HFFc6 (cell line): ENCODE measurements around the gene NLGN3. TPM values are rescaled to one million over a fixed set of nuclear protein-coding genes. Genes with fewer than 3 reads are reported as not detected.

ENCODE experiments used
- DNase-seq: peaks from one replicate; pipeline ENCODE4 v3.0.0-alpha.2; 2018
- H3K27ac Mint-ChIP-seq: 2 replicates; pipeline ENCODE4 v1.8.0; 2020; ENCODE audit warnings: mild to moderate bottlenecking, mixed read lengths
- H3K27me3 Mint-ChIP-seq: 2 replicates; pipeline ENCODE4 v1.8.0; 2021; ENCODE audit warnings: mild to moderate bottlenecking, moderate library complexity, mixed read lengths; ENCODE audit not compliant: insufficient read depth
- H3K36me3 Mint-ChIP-seq: 2 replicates; pipeline ENCODE4 v1.8.0; 2021; ENCODE audit warnings: low read depth, mixed read lengths
- H3K4me1 Mint-ChIP-seq: 2 replicates; pipeline ENCODE4 v1.8.0; 2020; ENCODE audit warnings: low read depth, mixed read lengths
- H3K4me3 Mint-ChIP-seq: 2 replicates; pipeline ENCODE4 v1.8.0; 2020; ENCODE audit warnings: mild to moderate bottlenecking, moderate library complexity, mixed read lengths
- H3K9me3 Mint-ChIP-seq: 2 replicates; pipeline ENCODE4 v1.8.0; 2020; ENCODE audit warnings: mild to moderate bottlenecking, mixed read lengths
- total RNA-seq, 6 experiments: library from RNA; stranded (reverse); fragmentation: NEBNext Ultra II Directional; extraction: Animal tissue kit (Norgen Biotek cat#: 25700); gene quantifications; 2 replicates in 1 of 6; 3 replicates in 5 of 6; pipeline ENCODE4 v1.2.3, GENCODE V29; 2021
- TF ChIP-seq, protein P1 (sequence below): fragments of 200-600 bp; sonication (generic); IDR thresholded peaks from 2 replicates; pipeline ENCODE4 v1.5.0; 2021; ENCODE audit warnings: antibody characterized with exemption, mild to moderate bottlenecking

Gene NLGN3
- total RNA-seq, 6 experiments from 2014 or later, result 0.14 to 0.48 (median 0.29) TPM

DNA sequence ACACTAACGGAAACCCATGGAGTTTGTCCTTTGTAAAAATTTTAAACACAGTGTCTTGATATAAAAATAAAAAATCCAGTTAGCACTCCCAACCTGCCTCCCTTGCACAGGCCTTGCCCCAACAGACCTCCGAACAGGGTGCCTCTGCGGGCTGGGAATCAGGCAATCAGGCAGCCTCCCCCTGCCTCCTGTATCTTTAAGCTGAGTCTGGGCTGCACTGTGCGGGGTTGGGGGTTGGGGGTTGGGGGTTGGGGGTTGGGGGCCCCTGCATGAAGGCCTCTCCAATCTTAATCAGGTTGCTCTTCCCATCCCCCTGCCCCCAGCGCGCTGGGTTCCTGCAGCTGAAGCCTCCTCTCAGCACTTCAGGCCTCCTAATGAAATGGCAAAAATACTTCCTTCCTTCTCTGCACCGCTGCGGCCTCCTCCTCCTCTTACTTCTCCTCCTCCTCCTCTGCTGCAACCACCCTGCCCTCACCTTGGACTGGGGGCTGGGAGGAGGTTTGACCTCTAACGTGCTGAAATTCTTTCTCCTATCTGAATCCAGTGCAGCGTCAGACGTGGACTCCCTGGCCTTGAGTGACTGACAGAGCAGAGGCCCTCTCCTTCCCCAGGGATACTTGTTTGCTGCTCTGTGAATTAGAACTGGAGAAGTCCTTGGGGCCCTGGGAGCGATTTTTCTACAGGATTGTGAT lies 26.6 kb downstream of the NLGN3 start:
- no peak overlapping the region for H3K4me3 Mint-ChIP-seq
- H3K9me3 Mint-ChIP-seq, result no peaks in the 10 kb centered on the region
- TF ChIP-seq, protein P1, sequence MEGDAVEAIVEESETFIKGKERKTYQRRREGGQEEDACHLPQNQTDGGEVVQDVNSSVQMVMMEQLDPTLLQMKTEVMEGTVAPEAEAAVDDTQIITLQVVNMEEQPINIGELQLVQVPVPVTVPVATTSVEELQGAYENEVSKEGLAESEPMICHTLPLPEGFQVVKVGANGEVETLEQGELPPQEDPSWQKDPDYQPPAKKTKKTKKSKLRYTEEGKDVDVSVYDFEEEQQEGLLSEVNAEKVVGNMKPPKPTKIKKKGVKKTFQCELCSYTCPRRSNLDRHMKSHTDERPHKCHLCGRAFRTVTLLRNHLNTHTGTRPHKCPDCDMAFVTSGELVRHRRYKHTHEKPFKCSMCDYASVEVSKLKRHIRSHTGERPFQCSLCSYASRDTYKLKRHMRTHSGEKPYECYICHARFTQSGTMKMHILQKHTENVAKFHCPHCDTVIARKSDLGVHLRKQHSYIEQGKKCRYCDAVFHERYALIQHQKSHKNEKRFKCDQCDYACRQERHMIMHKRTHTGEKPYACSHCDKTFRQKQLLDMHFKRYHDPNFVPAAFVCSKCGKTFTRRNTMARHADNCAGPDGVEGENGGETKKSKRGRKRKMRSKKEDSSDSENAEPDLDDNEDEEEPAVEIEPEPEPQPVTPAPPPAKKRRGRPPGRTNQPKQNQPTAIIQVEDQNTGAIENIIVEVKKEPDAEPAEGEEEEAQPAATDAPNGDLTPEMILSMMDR, result no peak
- no peak overlapping the region for H3K27ac Mint-ChIP-seq
- DNase-seq, result no peak
- peaks cover 7% of the 10 kb centered on the region for H3K27me3 Mint-ChIP-seq
- no peaks in the 10 kb centered on the region for H3K36me3 Mint-ChIP-seq
- no peaks in the 10 kb centered on the region for H3K4me1 Mint-ChIP-seq

DNA sequence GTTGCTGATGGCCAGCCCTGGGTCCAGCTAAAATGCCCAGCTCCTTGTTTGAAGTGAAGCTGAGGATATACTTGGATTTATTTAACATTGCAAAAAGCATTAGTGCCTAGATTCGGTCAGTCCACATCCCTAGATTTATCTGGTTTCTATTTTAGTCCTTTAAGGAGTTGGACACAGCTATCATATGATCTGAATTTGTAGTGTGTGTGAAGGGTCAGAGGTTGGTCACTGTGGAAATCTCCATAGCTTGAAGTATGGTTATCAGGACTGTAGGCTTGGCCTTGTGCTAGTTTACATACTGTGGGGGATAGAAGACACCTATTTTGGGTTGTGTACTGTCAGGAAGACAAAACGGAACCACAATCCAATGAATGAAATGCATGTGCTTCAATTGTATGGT lies 28.8 kb downstream of the NLGN3 start:
- H3K9me3 Mint-ChIP-seq, result no peaks in the 10 kb centered on the region
- TF ChIP-seq, protein P1, result no peak
- DNase-seq, result no peak
- no peak overlapping the region for H3K27ac Mint-ChIP-seq
- peaks cover 16% of the 10 kb centered on the region for H3K4me1 Mint-ChIP-seq
- no peaks in the 10 kb centered on the region for H3K36me3 Mint-ChIP-seq
- peaks cover 3% of the 10 kb centered on the region; the same call in 1 of the 2 replicates for H3K27me3 Mint-ChIP-seq
- H3K4me3 Mint-ChIP-seq, result no peak overlapping the region

DNA sequence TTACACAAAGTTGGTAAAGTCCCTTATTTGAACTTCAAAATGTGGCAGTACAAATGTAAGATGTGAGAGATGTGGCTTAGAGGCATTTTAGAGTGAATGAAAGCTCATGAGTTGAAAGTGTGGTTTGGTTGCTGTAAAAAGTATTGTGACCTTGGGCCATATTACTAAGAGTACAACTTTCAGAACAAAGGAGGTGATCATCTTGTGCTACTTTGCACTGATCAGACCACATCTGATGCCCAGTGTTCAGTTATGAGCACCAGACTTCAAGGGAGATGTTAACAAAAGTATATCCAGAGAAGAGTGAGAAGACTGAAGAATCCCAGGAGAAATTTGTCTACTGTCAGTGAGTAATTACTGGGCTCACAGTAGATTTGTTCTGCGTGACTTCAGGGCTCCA lies 30.2 kb downstream of the NLGN3 start:
- H3K27ac Mint-ChIP-seq, result no peak overlapping the region
- H3K4me3 Mint-ChIP-seq, result no peak overlapping the region
- H3K36me3 Mint-ChIP-seq, result no peaks in the 10 kb centered on the region
- TF ChIP-seq, protein P1, result no peak
- no peaks in the 10 kb centered on the region for H3K27me3 Mint-ChIP-seq
- no peaks in the 10 kb centered on the region for H3K9me3 Mint-ChIP-seq
- peaks cover 24% of the 10 kb centered on the region for H3K4me1 Mint-ChIP-seq
- DNase-seq, result no peak

DNA sequence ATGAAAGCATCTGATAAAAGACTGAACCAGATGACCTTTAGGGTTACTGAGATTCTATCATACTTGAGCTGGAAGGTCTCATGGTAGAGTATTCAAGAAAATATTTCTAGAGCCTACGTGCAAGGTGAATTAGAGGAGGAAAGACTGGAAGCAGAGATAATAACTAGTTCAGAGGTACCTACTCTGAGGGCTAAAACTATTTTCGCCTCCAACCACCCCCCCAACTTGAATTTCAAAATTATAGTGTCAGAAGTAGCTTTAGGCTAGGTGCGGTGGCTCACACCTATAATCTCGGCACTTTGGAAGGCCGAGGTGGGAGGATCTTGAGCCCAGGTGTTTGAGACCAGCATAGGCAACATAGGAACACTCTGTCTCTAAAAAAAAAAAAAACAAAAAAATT lies 30.9 kb downstream of the NLGN3 start:
- TF ChIP-seq, protein P1, result no peak
- DNase-seq, result no peak
- no peaks in the 10 kb centered on the region for H3K36me3 Mint-ChIP-seq
- H3K27me3 Mint-ChIP-seq, result no peaks in the 10 kb centered on the region
- peaks cover 24% of the 10 kb centered on the region for H3K4me1 Mint-ChIP-seq
- H3K4me3 Mint-ChIP-seq, result no peak overlapping the region
- H3K27ac Mint-ChIP-seq, result no peak overlapping the region
- H3K9me3 Mint-ChIP-seq, result no peaks in the 10 kb centered on the region

DNA sequence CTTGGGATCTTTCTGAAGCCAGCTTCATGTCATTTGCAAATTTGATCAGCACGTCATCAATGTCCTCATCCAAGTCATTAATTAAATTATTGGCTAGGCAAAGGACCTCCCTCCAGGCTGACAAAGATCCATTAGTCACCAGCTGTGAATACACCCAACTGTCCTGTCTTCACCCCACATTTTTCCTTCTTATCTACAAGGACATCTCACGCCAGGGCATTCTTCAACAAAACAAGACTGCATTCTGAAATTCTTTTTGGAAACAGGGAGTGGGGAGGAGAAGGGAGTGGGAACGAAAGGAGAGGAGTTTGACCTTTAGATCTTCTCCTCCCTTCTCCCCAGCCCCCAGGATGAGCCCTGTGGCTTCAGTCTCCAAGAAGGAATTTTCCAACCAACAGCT lies 32.7 kb downstream of the NLGN3 start:
- Mint-ChIP-seq H3K27ac (peak overlapping the region; percentile 67), H3K27me3 (peaks cover 5% of the 10 kb centered on the region; the same call in 1 of the 2 replicates)
- DNase-seq, result peak; percentile 19

More for the DNA sequence above, 32.7 kb downstream of the NLGN3 start:
- no peaks in the 10 kb centered on the region for H3K36me3 Mint-ChIP-seq
- peaks cover 33% of the 10 kb centered on the region for H3K4me1 Mint-ChIP-seq
- no peaks in the 10 kb centered on the region for H3K9me3 Mint-ChIP-seq
- TF ChIP-seq, protein P1, result no peak
- H3K4me3 Mint-ChIP-seq, result peak overlapping the region; percentile 55
